Body of pancreas (tissue), 4 donors: ENCODE results near the gene ZRANB3. TPM values are rescaled to one million over a fixed set of nuclear protein-coding genes. Genes with fewer than 3 reads are reported as not detected.
"Not testable (repeated sequence)": the region's sequence is repeated elsewhere in the genome, so short reads cannot be mapped to it uniquely, and the experiment has no call there.

Experiments
- ATAC-seq: fragments of 150-250 bp; one replicate; pipeline ENCODE4 v1.9.1; 2016
- DNase-seq, 4 donors: peaks; one replicate each; pipeline ENCODE4 v3.0.0-alpha.2; 2019
- H3K27ac ChIP-seq, 4 donors: fragments of 200-600 bp; sonication (generic); 1 replicate in 3 of 4; 2 replicates in 1 of 4; pipeline versions ENCODE4 v1.5.1 to v1.6.1; 2016 to 2019; ENCODE audit warnings: mild to moderate bottlenecking in 1 of 4, mixed read lengths in 1 of 4, moderate library complexity in 1 of 4
- H3K27me3 ChIP-seq, 2 donors: fragments of 200-600 bp; sonication (generic); one replicate each; pipeline ENCODE4 v1.6.0; 2016; ENCODE audit warnings: mild to moderate bottlenecking in 1 of 2
- H3K36me3 ChIP-seq, 2 donors: fragments of 200-600 bp; sonication (generic); replicated peaks in 1 of 2; 2 replicates each; pipeline ENCODE4 v1.5.1; 2016; ENCODE audit warnings: low read depth in 2 of 2; ENCODE audit not compliant: insufficient read depth in 1 of 2
- H3K4me1 ChIP-seq: fragments of 200-600 bp; sonication (generic); one replicate; pipeline ENCODE4 v1.6.0; 2016
- H3K4me3 ChIP-seq, 2 donors: fragments of 200-600 bp; sonication (generic); 1 replicate in 1 of 2; 2 replicates in 1 of 2; pipeline ENCODE4 v1.5.1; 2016 to 2019
- H3K9me3 ChIP-seq, 3 donors: fragments of 200-600 bp; sonication (generic); 1 replicate in 2 of 3; 2 replicates in 1 of 3; pipeline ENCODE4 v1.5.1; 2016
- CTCF ChIP-seq, 7 experiments: fragments of 450-650 bp in 4 of 7; fragments of 200-600 bp in 3 of 7; sonication (generic) in 3 of 7; IDR thresholded peaks; one replicate each; pipeline ENCODE4 v1.5.1; 2016 to 2019; ENCODE audit warnings: antibody characterized with exemption in 7 of 7
- POLR2A ChIP-seq, 3 donors: fragments of 450-650 bp; IDR thresholded peaks; one replicate each; pipeline ENCODE4 v1.6.1; 2016; ENCODE audit warnings: antibody characterized with exemption in 3 of 3, mild to moderate bottlenecking in 2 of 3
- WGBS, 2 donors: methylation state at CpG; one replicate each; pipeline ENCODE4 v1.1.5; 2017; 5-methylcytosine and 5-hydroxymethylcytosine counted together
- intact Hi-C: fragments of 100-400 bp; cut with DNase I; formaldehyde crosslinking; loops from one replicate; pipeline ENCODE4 v1.15.1; 2023
- total RNA-seq, 2 donors: library from RNA; depleted of rRNA; stranded (reverse); fragments of >200 nt; gene quantifications; one replicate each; pipeline ENCODE4 v1.1.0, GENCODE V29; 2016

The ZRANB3 gene
- total RNA-seq, 2 donors from 2014 or later: 3.4 to 10.2 TPM

DNA sequence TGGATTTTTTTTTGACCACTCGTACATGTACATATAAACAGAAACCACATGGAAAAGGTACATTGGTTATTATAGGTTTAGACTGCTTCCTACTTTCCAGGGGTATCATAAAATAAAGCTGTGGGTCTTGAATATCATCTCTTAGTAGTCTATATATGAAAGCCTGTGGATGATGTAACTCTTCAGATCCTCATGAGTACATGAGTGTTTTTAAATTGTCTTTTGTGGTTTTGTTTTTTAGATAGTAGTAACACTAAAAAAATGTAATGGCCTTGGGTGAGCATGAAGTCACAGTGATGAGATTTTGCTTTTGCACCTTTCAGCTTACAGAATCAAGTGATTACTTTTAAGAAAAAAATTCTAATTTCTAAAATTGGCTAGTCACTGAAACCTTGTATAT, 398.7 kb downstream of the ZRANB3 start:
- TF ChIP-seq POLR2A (IDR thresholded peaks at IDR 0.05) (no peak), CTCF (IDR thresholded peaks at IDR 0.05) (no peak)
- DNase-seq (no peak), ATAC-seq (no peak)
- H3K9me3 ChIP-seq: no peaks in the 10 kb centered on the region
- WGBS, 2 donors: 82 to 94% methylated on average over 1 of the region's 1 CpG
- peaks cover 6 to 25% of the 10 kb centered on the region in 2 donors for H3K36me3 ChIP-seq
- H3K27ac ChIP-seq: no peak overlapping the region
- intact Hi-C loops: no loop called here
- H3K4me3 ChIP-seq: no peak overlapping the region
- no peaks in the 10 kb centered on the region for H3K4me1 ChIP-seq
- no peaks in the 10 kb centered on the region for H3K27me3 ChIP-seq

DNA sequence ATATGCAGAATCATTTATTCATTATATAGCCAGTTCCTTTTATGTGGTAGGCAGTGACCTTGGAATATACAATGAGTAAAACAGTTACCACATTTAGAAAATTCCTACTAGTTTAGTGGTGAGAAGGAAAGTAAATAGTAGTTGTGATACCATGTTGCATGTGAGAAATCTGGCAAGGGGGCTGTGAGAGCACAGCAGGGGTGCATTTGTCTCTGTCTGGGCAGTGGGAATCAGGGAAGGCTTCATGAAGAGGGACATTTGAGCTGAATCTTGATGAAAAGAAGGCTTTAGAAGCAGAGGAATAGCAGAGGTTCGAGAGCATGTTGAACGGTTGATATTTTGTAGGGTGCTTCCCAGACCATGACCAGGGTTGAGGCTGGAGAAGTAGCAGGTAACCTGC, 400.3 kb downstream of the ZRANB3 start:
- TF ChIP-seq CTCF (IDR thresholded peaks at IDR 0.05) (no peak), POLR2A (IDR thresholded peaks at IDR 0.05) (no peak)
- no peak for ATAC-seq
- Histone ChIP-seq H3K27me3 (no peaks in the 10 kb centered on the region), H3K36me3 (peaks cover 4 to 23% of the 10 kb centered on the region in 2 donors), H3K9me3 (no peaks in the 10 kb centered on the region), H3K4me1 (no peaks in the 10 kb centered on the region), H3K27ac (no peak overlapping the region), H3K4me3 (no peak overlapping the region)
- WGBS, 2 donors: 92 to 98% methylated on average over 2 of the region's 2 CpGs
- DNase-seq: no peak
- intact Hi-C loops: no loop called here

DNA sequence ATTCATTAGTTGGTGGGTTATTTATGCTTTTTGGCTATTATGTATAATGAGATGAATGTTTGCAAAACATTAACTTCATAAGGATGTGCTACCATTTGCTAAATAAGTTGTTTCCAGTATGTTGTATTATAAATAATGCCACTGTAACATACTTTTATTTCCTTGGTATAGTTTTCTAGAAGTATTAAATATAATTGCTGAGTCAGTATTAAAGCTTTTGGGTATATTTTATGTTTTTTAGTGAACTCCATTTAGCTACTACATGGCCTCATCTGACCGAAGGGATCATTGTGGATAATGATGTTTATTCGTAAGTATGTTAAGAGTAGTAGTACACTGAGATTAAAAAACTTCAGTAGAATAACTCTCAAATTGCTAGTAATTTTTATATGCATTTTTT, 405.1 kb downstream of the ZRANB3 start:
- H3K9me3 ChIP-seq: no peaks in the 10 kb centered on the region
- WGBS, 2 donors: 96 to 98% methylated on average over 2 of the region's 2 CpGs
- no peaks in the 10 kb centered on the region for H3K27me3 ChIP-seq
- no peak for ATAC-seq
- H3K4me3 ChIP-seq: no peak overlapping the region
- TF ChIP-seq POLR2A (IDR thresholded peaks at IDR 0.05) (no peak), CTCF (IDR thresholded peaks at IDR 0.05) (no peak)
- peaks cover 0 to 14% of the 10 kb centered on the region in 2 donors for H3K36me3 ChIP-seq
- H3K4me1 ChIP-seq: peaks cover 11% of the 10 kb centered on the region
- no peak overlapping the region for H3K27ac ChIP-seq
- DNase-seq: no peak
- intact Hi-C loops: no loop called here

- Histone ChIP-seq H3K27me3 (no peaks in the 10 kb centered on the region), H3K9me3 (no peaks in the 10 kb centered on the region), H3K27ac (no peak overlapping the region), H3K4me3 (no peak overlapping the region), H3K36me3 (peaks cover 0 to 11% of the 10 kb centered on the region in 2 donors), H3K4me1 (peaks cover 17% of the 10 kb centered on the region)
- intact Hi-C loops: no loop called here
- DNase-seq: no peak
- TF ChIP-seq CTCF (IDR thresholded peaks at IDR 0.05) (no peak), POLR2A (IDR thresholded peaks at IDR 0.05) (no peak)
- WGBS, 2 donors: 95 to 100% methylated on average over 1 of the region's 1 CpG
- ATAC-seq: no peak
These were observed 405.8 kb downstream of the ZRANB3 start for GRCh38 chr2:135124924-135125886.

DNA sequence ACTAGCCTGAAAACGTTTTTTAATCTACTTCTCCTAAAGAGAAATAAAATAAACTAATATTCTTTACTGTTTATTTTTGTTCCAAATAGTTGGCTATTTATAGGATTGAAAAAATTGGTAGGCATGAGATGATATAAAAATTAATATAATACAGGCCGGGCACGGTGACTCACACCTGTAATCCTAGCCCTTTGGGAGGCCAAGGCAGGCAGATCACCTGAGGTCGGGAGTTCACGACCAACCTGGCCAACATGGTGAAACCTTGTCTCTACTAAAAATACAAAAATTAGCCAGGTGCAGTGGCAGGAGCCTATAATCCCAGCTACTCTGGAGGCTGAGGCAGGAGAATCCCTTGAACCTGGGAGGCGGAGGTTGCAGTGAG, 409.4 kb downstream of the ZRANB3 start:
- H3K27ac ChIP-seq, intact Hi-C loops, H3K4me3 ChIP-seq, H3K9me3 ChIP-seq, H3K27me3 ChIP-seq, H3K36me3 ChIP-seq, ATAC-seq, DNase-seq: not testable (repeated sequence)
- 83 to 87% methylated on average over 6 of the region's 6 CpGs for WGBS, 2 donors
- H3K4me1 ChIP-seq: peaks cover 17% of the 10 kb centered on the region
